K562 (cell line): ENCODE data around the gene RIT1. TPM values are rescaled to one million over a fixed set of nuclear protein-coding genes. Genes with fewer than 3 reads are reported as not detected.
A peak's percentile ranks its signal among the peaks of the same experiment; 100 is the strongest.

Experiments used
- ETV6 ChIP-seq, 3 experiments: fragments of 150-350 bp in 1 of 3; sonication (generic) in 1 of 3; formaldehyde crosslinking in 1 of 3; IDR thresholded peaks; 2 replicates each; pipeline versions ENCODE4 v1.6.1 to v1.8.0; 2014 to 2022; ENCODE audit warnings: borderline replicate concordance in 2 of 3, low read depth in 2 of 3, antibody characterized with exemption in 1 of 3, low read length in 1 of 3, mild to moderate bottlenecking in 1 of 3, missing genetic modification reagents in 1 of 3
- GATAD2A ChIP-seq: fragments of 450-650 bp; IDR thresholded peaks from 2 replicates; pipeline ENCODE4 v1.6.1; 2017
- MBD1 ChIP-seq: fragments of 250-450 bp; sonication (Bioruptor Pico); IDR thresholded peaks from 2 replicates; pipeline ENCODE4 v1.8.0; 2022; ENCODE audit warnings: inconsistent platforms
- MLX ChIP-seq, 2 experiments: fragments of 450-650 bp in 1 of 2; sonication (generic) in 1 of 2; formaldehyde crosslinking; conservative IDR thresholded peaks; 2 replicates each; pipeline versions ENCODE4 v1.4.0 to v1.8.1; 2020 to 2022; ENCODE audit warnings: mild to moderate bottlenecking in 1 of 2, missing genetic modification reagents in 1 of 2
- PHF8 ChIP-seq: fragments of 200-600 bp; sonication (generic); IDR thresholded peaks from 2 replicates; pipeline ENCODE4 v1.6.1; 2012; ENCODE audit warnings: mixed run types, mild to moderate bottlenecking, inconsistent platforms, low read length, moderate library complexity, borderline replicate concordance
- PTBP1 ChIP-seq: fragments of 200-400 bp; formaldehyde crosslinking; IDR thresholded peaks from 2 replicates; pipeline ENCODE4 v1.6.1; 2017; ENCODE audit warnings: low read depth, low read length
- PTRF ChIP-seq: fragments of 450-650 bp; IDR thresholded peaks from 2 replicates; pipeline ENCODE4 v1.6.1; 2016; ENCODE audit warnings: mild to moderate bottlenecking, missing genetic modification characterization, missing compliant biosample characterization
- RBM17 ChIP-seq: fragments of 200-400 bp; formaldehyde crosslinking; IDR thresholded peaks from 2 replicates; pipeline ENCODE4 v1.6.1; 2017; ENCODE audit warnings: low read depth, mild to moderate bottlenecking, low read length, borderline replicate concordance
- RBM22 ChIP-seq: fragments of 200-400 bp; formaldehyde crosslinking; IDR thresholded peaks from 2 replicates; pipeline ENCODE4 v1.6.1; 2018; ENCODE audit warnings: low read length, low read depth; ENCODE audit not compliant: poor library complexity, severe bottlenecking
- SNIP1 ChIP-seq: fragments of 450-650 bp; IDR thresholded peaks from 2 replicates; pipeline ENCODE4 v1.7.1; 2017; ENCODE audit warnings: low read depth, mild to moderate bottlenecking
- TCF3 ChIP-seq: sonication (generic); formaldehyde crosslinking; IDR thresholded peaks from 2 replicates; pipeline ENCODE4 v1.4.0; 2020; ENCODE audit warnings: mild to moderate bottlenecking, missing genetic modification reagents
- TSC22D4 ChIP-seq: fragments of 450-650 bp; IDR thresholded peaks from 2 replicates; pipeline ENCODE4 v1.6.1; 2016; ENCODE audit warnings: missing genetic modification characterization, missing biosample characterization, control low read depth
- ZBTB26 ChIP-seq: fragments of 450-650 bp; formaldehyde crosslinking; IDR thresholded peaks from 2 replicates; pipeline ENCODE4 v1.4.0; 2022; ENCODE audit warnings: missing genetic modification characterization
- ZNF184 ChIP-seq: sonication (generic); formaldehyde crosslinking; IDR thresholded peaks from 2 replicates; pipeline ENCODE4 v1.5.0; 2020; ENCODE audit warnings: missing genetic modification reagents
- ZNF583 ChIP-seq: fragments of 250-450 bp; sonication (Bioruptor Pico); IDR thresholded peaks from 2 replicates; pipeline ENCODE4 v1.4.0; 2020
- ZNF699 ChIP-seq: fragments of 250-450 bp; sonication (Bioruptor Pico); IDR thresholded peaks from 2 replicates; pipeline ENCODE4 v1.8.0; 2021; ENCODE audit warnings: mild to moderate bottlenecking, moderate library complexity; ENCODE audit not compliant: insufficient replicate concordance
- polyA plus RNA-seq, 8 experiments: library from polyadenylated mRNA; depleted of rRNA in 4 of 8; stranded (reverse) in 5 of 8; unstranded in 3 of 8; fragments of >200 nt; fragmentation: Nextera tagmentation in 2 of 8; fragmentation: Illumina TruSeq in 1 of 8; extraction: Ambion mirVana in 2 of 8; extraction: Trizol in 1 of 8; gene quantifications; 2 replicates each; pipeline versions ENCODE4 v1.2.1 to v1.2.3, GENCODE V29; 2011 to 2014; ENCODE audit warnings: inconsistent platforms in 1 of 8, missing spikeins in 1 of 8
- total RNA-seq, 7 experiments: library from RNA; depleted of rRNA in 6 of 7; stranded (reverse); fragments of >200 nt in 6 of 7; fragmentation: Illumina TruSeq in 2 of 7; extraction: Trizol in 2 of 7; gene quantifications; 2 replicates each; pipeline versions ENCODE4 v1.2.1 to v1.2.3, GENCODE V29; 2011 to 2021; ENCODE audit warnings: low replicate concordance in 1 of 7
- TF ChIP-seq, protein P1 (sequence below): fragments of 450-650 bp; IDR thresholded peaks from 2 replicates; pipeline ENCODE4 v1.7.1; 2018; ENCODE audit warnings: mild to moderate bottlenecking, low read depth; ENCODE audit not compliant: partially characterized antibody
- TF ChIP-seq, protein P2 (sequence below): fragments of 250-450 bp; sonication (Bioruptor Pico); IDR thresholded peaks from 2 replicates; pipeline ENCODE4 v1.5.0; 2021

RIT1 gene
- total and polyA plus RNA-seq, 9 of the 15 experiments (the other 6 are each of a cell fraction or from before 2014, with no cell fraction given): 13.5 to 57.6 (median 22.9) TPM

- TF ChIP-seq SNIP1 (no peak), TSC22D4 (tag) (no peak), ETV6 (IDR thresholded peaks at IDR 0.05; ENCODE audit: borderline replicate concordance in 1 of 2, low read depth in 2 of 2, low read length in 1 of 2) (no peak), ETV6 (CRISPR knock-in tag; IDR thresholded peaks at IDR 0.05; ENCODE audit: borderline replicate concordance) (no peak), RBM22 (no peak), PTRF (tag) (no peak), ZNF699 (no peak), ZNF583 (no peak), ZBTB26 (CRISPR knock-in tag) (no peak), MLX (CRISPR knock-in tag; conservative IDR thresholded peaks at IDR 0.05) (no peak), TCF3 (CRISPR knock-in tag) (no peak), PHF8 (peak; percentile 100), MBD1 (no peak), ZNF184 (CRISPR knock-in tag) (no peak), GATAD2A (no peak), RBM17 (no peak), PTBP1 (no peak)
- TF ChIP-seq, protein P1, sequence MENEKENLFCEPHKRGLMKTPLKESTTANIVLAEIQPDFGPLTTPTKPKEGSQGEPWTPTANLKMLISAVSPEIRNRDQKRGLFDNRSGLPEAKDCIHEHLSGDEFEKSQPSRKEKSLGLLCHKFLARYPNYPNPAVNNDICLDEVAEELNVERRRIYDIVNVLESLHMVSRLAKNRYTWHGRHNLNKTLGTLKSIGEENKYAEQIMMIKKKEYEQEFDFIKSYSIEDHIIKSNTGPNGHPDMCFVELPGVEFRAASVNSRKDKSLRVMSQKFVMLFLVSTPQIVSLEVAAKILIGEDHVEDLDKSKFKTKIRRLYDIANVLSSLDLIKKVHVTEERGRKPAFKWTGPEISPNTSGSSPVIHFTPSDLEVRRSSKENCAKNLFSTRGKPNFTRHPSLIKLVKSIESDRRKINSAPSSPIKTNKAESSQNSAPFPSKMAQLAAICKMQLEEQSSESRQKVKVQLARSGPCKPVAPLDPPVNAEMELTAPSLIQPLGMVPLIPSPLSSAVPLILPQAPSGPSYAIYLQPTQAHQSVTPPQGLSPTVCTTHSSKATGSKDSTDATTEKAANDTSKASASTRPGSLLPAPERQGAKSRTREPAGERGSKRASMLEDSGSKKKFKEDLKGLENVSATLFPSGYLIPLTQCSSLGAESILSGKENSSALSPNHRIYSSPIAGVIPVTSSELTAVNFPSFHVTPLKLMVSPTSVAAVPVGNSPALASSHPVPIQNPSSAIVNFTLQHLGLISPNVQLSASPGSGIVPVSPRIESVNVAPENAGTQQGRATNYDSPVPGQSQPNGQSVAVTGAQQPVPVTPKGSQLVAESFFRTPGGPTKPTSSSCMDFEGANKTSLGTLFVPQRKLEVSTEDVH: peak; percentile 97
- TF ChIP-seq, protein P2, sequence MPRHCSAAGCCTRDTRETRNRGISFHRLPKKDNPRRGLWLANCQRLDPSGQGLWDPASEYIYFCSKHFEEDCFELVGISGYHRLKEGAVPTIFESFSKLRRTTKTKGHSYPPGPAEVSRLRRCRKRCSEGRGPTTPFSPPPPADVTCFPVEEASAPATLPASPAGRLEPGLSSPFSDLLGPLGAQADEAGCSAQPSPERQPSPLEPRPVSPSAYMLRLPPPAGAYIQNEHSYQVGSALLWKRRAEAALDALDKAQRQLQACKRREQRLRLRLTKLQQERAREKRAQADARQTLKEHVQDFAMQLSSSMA (CRISPR knock-in tag): no peak
These were observed 23.2 kb upstream of the RIT1 start, which contains the start of gene KHDC4 (continued) for GRCh38 chr1:155934097-155934935.
